HCT116 (cell line): ENCODE results near the gene ALK. TPM values are rescaled to one million over a fixed set of nuclear protein-coding genes. Genes with fewer than 3 reads are reported as not detected.

Experiments
- ATAC-seq: fragments of 200-7000 bp; cut with Tn5 transposase; 2 replicates; pipeline ENCODE4 v1.9.1; 2020; ENCODE audit warnings: mild to moderate bottlenecking, moderate library complexity
- BruUV-seq: library from RNA; stranded (reverse); fragments of 400-500 nt; replicated peaks from 2 replicates; lab custom pipeline; 2021; lab: Mats Ljungman, UMichigan
- CTCF ChIA-PET: fragments of 300-600 bp; sonication (Branson Sonifier 250); formaldehyde crosslinking; loops from one replicate; lab custom pipeline; 2021; ENCODE audit warnings: antibody characterized with exemption; lab: Charles Lee
- POLR2A ChIA-PET: fragments of 300-600, 350-600 bp; sonication (Branson Sonifier 250); formaldehyde crosslinking; loops from one replicate; lab custom pipeline; 2021; ENCODE audit warnings: antibody characterized with exemption; lab: Charles Lee
- RAD21 ChIA-PET, 2 experiments: fragments of 300-600 bp; sonication (Branson Sonifier 250); formaldehyde crosslinking; loops; one replicate each; lab custom pipeline; 2023; ENCODE audit warnings: low total read pairs in 2 of 2; ENCODE audit not compliant: uncharacterized antibody in 2 of 2, unreplicated experiment in 2 of 2, low non-redundant PET in 1 of 2; lab: Charles Lee
- DNase-seq: peaks from one replicate; pipeline ENCODE4 v3.0.0-alpha.2; 2010; ENCODE audit warnings: low read depth, low spot score
- H2AFZ ChIP-seq: fragments of 200-600 bp; shearing (Covaris generic), sonication (generic); 2 replicates; pipeline ENCODE4 v1.6.1; 2017; ENCODE audit warnings: low read depth, mixed run types, mixed read lengths, antibody characterized with exemption, low read length; ENCODE audit not compliant: poor library complexity, severe bottlenecking
- H3K27ac ChIP-seq: 2 replicates; pipeline ENCODE4 v1.5.1; 2012; ENCODE audit warnings: low read depth, low read length
- H3K27me3 ChIP-seq: fragments of 200-600 bp; sonication (generic); 2 replicates; pipeline ENCODE4 v1.6.1; 2016; ENCODE audit warnings: mixed run types, low read length, mixed read lengths; ENCODE audit not compliant: insufficient read depth
- H3K36me3 ChIP-seq, 2 experiments: fragments of 200-500 bp in 1 of 2; fragments of 200-600 bp in 1 of 2; sonication (Bioruptor generic) in 1 of 2; sonication (generic) in 1 of 2; 2 replicates each; pipeline versions ENCODE4 v1.5.1 to v1.6.1; 2014 to 2016; ENCODE audit warnings: low read length in 2 of 2, inconsistent platforms in 1 of 2, mixed read lengths in 1 of 2, mixed run types in 1 of 2; ENCODE audit not compliant: insufficient read depth in 2 of 2, control insufficient read depth in 1 of 2
- H3K4me1 ChIP-seq, 2 experiments: fragments of 200-600 bp in 1 of 2; sonication (generic) in 1 of 2; 2 replicates each; pipeline versions ENCODE4 v1.5.1 to v1.6.1; 2012 to 2017; ENCODE audit warnings: low read length in 2 of 2, inconsistent platforms in 1 of 2, mild to moderate bottlenecking in 1 of 2, mixed read lengths in 1 of 2, mixed run types in 1 of 2, moderate library complexity in 1 of 2; ENCODE audit not compliant: insufficient read depth in 2 of 2, control insufficient read depth in 1 of 2
- H3K4me2 ChIP-seq: fragments of 200-600 bp; sonication (generic); 2 replicates; pipeline ENCODE4 v1.6.1; 2017; ENCODE audit warnings: mixed run types, low read length, mixed read lengths
- H3K4me3 ChIP-seq, 2 experiments: fragments of 200-600 bp in 1 of 2; sonication (generic) in 1 of 2; replicated peaks in 1 of 2; 2 replicates each; pipeline ENCODE4 v1.5.1; 2011 to 2016; ENCODE audit warnings: low read length in 2 of 2, control low read depth in 1 of 2, low read depth in 1 of 2, mild to moderate bottlenecking in 1 of 2, mixed read lengths in 1 of 2, mixed run types in 1 of 2
- H3K79me2 ChIP-seq: fragments of 200-600 bp; sonication (generic); 2 replicates; pipeline ENCODE4 v1.6.1; 2017; ENCODE audit warnings: mild to moderate bottlenecking, mixed run types, low read length, moderate library complexity, mixed read lengths; ENCODE audit not compliant: insufficient read depth
- H3K9ac ChIP-seq: fragments of 200-600 bp; sonication (generic); 2 replicates; pipeline ENCODE4 v1.6.1; 2016; ENCODE audit warnings: low read length, mixed read lengths
- H3K9me2 ChIP-seq: fragments of 200-600 bp; sonication (generic), shearing (Covaris generic); 2 replicates; pipeline ENCODE4 v1.6.1; 2017; ENCODE audit warnings: mixed run types, mild to moderate bottlenecking, moderate library complexity; ENCODE audit not compliant: insufficient read depth
- H3K9me3 ChIP-seq, 2 experiments: fragments of 200-500 bp in 1 of 2; fragments of 200-600 bp in 1 of 2; sonication (Bioruptor generic) in 1 of 2; sonication (generic) in 1 of 2; 2 replicates each; pipeline ENCODE4 v1.6.1; 2014 to 2017; ENCODE audit warnings: low read length in 2 of 2, mixed read lengths in 2 of 2, inconsistent platforms in 1 of 2, low read depth in 1 of 2, mild to moderate bottlenecking in 1 of 2, mixed run types in 1 of 2, moderate library complexity in 1 of 2; ENCODE audit not compliant: control insufficient read depth in 1 of 2, insufficient read depth in 1 of 2
- H4K20me1 ChIP-seq: fragments of 200-600 bp; sonication (generic), shearing (Covaris generic); 2 replicates; pipeline ENCODE4 v1.6.1; 2017; ENCODE audit warnings: mixed run types, mild to moderate bottlenecking, moderate library complexity; ENCODE audit not compliant: insufficient read depth
- ATF3 ChIP-seq: IDR thresholded peaks from 2 replicates; pipeline ENCODE4 v1.6.1; 2012
- CBX3 ChIP-seq: IDR thresholded peaks from 2 replicates; pipeline ENCODE4 v1.6.1; 2012; ENCODE audit warnings: low read depth
- CEBPB ChIP-seq: IDR thresholded peaks from 2 replicates; pipeline ENCODE4 v1.6.1; 2012; ENCODE audit warnings: low read depth
- CTCF ChIP-seq, 3 experiments: fragments of 200-600 bp in 1 of 3; sonication (generic) in 1 of 3; IDR thresholded peaks in 2 of 3; conservative IDR thresholded peaks in 1 of 3; 2 replicates each; pipeline ENCODE4 v1.5.1; 2012 to 2017; ENCODE audit warnings: low read depth in 2 of 3, low read length in 2 of 3, antibody characterized with exemption in 1 of 3, borderline replicate concordance in 1 of 3, control low read depth in 1 of 3, mild to moderate bottlenecking in 1 of 3, mixed read lengths in 1 of 3, mixed run types in 1 of 3, moderate library complexity in 1 of 3; ENCODE audit not compliant: insufficient read depth in 1 of 3
- EGR1 ChIP-seq: IDR thresholded peaks from 2 replicates; pipeline ENCODE4 v1.6.1; 2012; ENCODE audit warnings: low read depth
- ELF1 ChIP-seq: IDR thresholded peaks from 2 replicates; pipeline ENCODE4 v1.6.1; 2012; ENCODE audit warnings: low read depth, borderline replicate concordance
- EZH2 ChIP-seq: fragments of 200-600 bp; sonication (generic); IDR thresholded peaks from 2 replicates; pipeline ENCODE4 v1.6.1; 2017; ENCODE audit warnings: antibody characterized with exemption, mixed run types
- EZH2phosphoT487 ChIP-seq: fragments of 200-600 bp; IDR thresholded peaks from 2 replicates; pipeline ENCODE4 v1.6.1; 2018; ENCODE audit warnings: antibody characterized with exemption, borderline replicate concordance
- FOSL1 ChIP-seq: IDR thresholded peaks from 2 replicates; pipeline ENCODE4 v1.6.1; 2012; ENCODE audit warnings: low read depth
- JUND ChIP-seq: IDR thresholded peaks from 2 replicates; pipeline ENCODE4 v1.6.1; 2012
- MAX ChIP-seq: IDR thresholded peaks from 2 replicates; pipeline ENCODE4 v1.6.1; 2012
- RAD21 ChIP-seq: IDR thresholded peaks from 2 replicates; pipeline ENCODE4 v1.6.1; 2012; ENCODE audit warnings: low read depth, mild to moderate bottlenecking
- REST ChIP-seq: IDR thresholded peaks from 2 replicates; pipeline ENCODE4 v1.6.1; 2012; ENCODE audit warnings: low read depth
- SIN3A ChIP-seq: IDR thresholded peaks from 2 replicates; pipeline ENCODE4 v1.6.1; 2012; ENCODE audit warnings: low read depth
- SP1 ChIP-seq: IDR thresholded peaks from 2 replicates; pipeline ENCODE4 v1.6.1; 2012; ENCODE audit warnings: low read depth
- SRF ChIP-seq: IDR thresholded peaks from 2 replicates; pipeline ENCODE4 v1.6.1; 2012; ENCODE audit warnings: low read depth
- TCF7L2 ChIP-seq: IDR thresholded peaks from 2 replicates; pipeline ENCODE4 v1.7.0; 2011; ENCODE audit warnings: borderline replicate concordance, inconsistent platforms; ENCODE audit not compliant: insufficient read depth, insufficient read length; ENCODE audit errors: extremely low read depth
- ZBTB33 ChIP-seq: IDR thresholded peaks from 2 replicates; pipeline ENCODE4 v1.6.1; 2011; ENCODE audit warnings: mild to moderate bottlenecking, low read length, moderate library complexity; ENCODE audit not compliant: insufficient replicate concordance; ENCODE audit errors: extremely low read depth
- ZFX ChIP-seq: fragments of 450-650 bp; IDR thresholded peaks from 2 replicates; pipeline ENCODE4 v1.6.1; 2017
- ZNF274 ChIP-seq: fragments of 200-500 bp; sonication (Bioruptor generic); IDR thresholded peaks from 2 replicates; pipeline ENCODE4 v1.6.1; 2014; ENCODE audit warnings: mild to moderate bottlenecking, low read depth, low read length, inconsistent platforms
- intact Hi-C: fragments of 100-400 bp; cut with micrococcal nuclease; formaldehyde crosslinking; loops from 2 replicates; pipeline ENCODE4 v1.10.0; 2022
- total RNA-seq: library from RNA; stranded (reverse); gene quantifications from one replicate; pipeline ENCODE4 v1.2.1, GENCODE V29; 2021; ENCODE audit not compliant: unreplicated experiment

ALK gene
- total RNA-seq, 1 experiment from 2014 or later, result not detected

- Histone ChIP-seq H3K27me3 (peaks cover 27% of the 10 kb centered on the region; the same call in 1 of the 2 replicates), H3K27ac (no peak overlapping the region), H3K79me2 (no peaks in the 10 kb centered on the region), H3K36me3 (no peaks in the 10 kb centered on the region), H4K20me1 (no peaks in the 10 kb centered on the region), H3K9ac (no peak overlapping the region), H3K9me3 (no peaks in the 10 kb centered on the region), H3K9me2 (no peaks in the 10 kb centered on the region), H2AFZ (no peak overlapping the region), H3K4me2 (no peak overlapping the region), H3K4me1 (no peaks in the 10 kb centered on the region), H3K4me3 (no peak overlapping the region)
- intact Hi-C loops, result no loop called here
- BruUV-seq, result no TSS peak
- ATAC-seq (no peak), DNase-seq (no peak)
- TF ChIP-seq JUND, result no peak
- no peak for TF ChIP-seq SRF
- no peak for TF ChIP-seq EZH2
- no peak for TF ChIP-seq ZBTB33
- TF ChIP-seq ZFX, result no peak
- TF ChIP-seq ZNF274, result no peak
- no peak for TF ChIP-seq EZH2phosphoT487
- no peak for TF ChIP-seq SIN3A
- TF ChIP-seq REST, result no peak
- TF ChIP-seq TCF7L2, result no peak
- TF ChIP-seq ELF1, result no peak
- no peak for TF ChIP-seq MAX
- TF ChIP-seq CBX3, result no peak
- TF ChIP-seq CEBPB, result no peak
- TF ChIP-seq FOSL1, result no peak
- no peak for TF ChIP-seq EGR1
- TF ChIP-seq ATF3, result no peak
- TF ChIP-seq RAD21, result no peak
- TF ChIP-seq SP1, result no peak
- TF ChIP-seq CTCF (IDR thresholded peaks at IDR 0.05 in 2 of 3, conservative IDR thresholded peaks at IDR 0.05 in 1 of 3; ENCODE audit: borderline replicate concordance in 1 of 3, insufficient read depth in 1 of 3, low read depth in 2 of 3, low read length in 2 of 3), result no peak
- CTCF ChIA-PET, result no interaction called here
- POLR2A ChIA-PET, result no interaction called here
- RAD21 ChIA-PET, result no interaction called here
These were observed 691.7 kb downstream of the ALK start for GRCh38 chr2:29229640-29230039.
